OCI-LY7 (cell line): ENCODE results near the gene NOX3. TPM values are rescaled to one million over a fixed set of nuclear protein-coding genes. Genes with fewer than 3 reads are reported as not detected.

ENCODE experiments used
- BruUV-seq: library from RNA; stranded (reverse); fragments of 400-500 nt; replicated peaks from 2 replicates; lab custom pipeline; 2021; lab: Mats Ljungman, UMichigan
- CTCF ChIA-PET: fragments of 300-600 bp; sonication (Branson Sonifier 250); formaldehyde crosslinking; loops from one replicate; lab custom pipeline; 2022; ENCODE audit warnings: antibody characterized with exemption; ENCODE audit not compliant: unreplicated experiment; lab: Charles Lee
- POLR2A ChIA-PET: fragments of 300-600 bp; sonication (Branson Sonifier 250); formaldehyde crosslinking; loops from one replicate; lab custom pipeline; 2022; ENCODE audit warnings: antibody characterized with exemption; lab: Charles Lee
- DNase-seq: peaks from one replicate; pipeline ENCODE4 v3.0.0-alpha.2; 2015; ENCODE audit warnings: low spot score
- H2AFZ ChIP-seq: fragments of 200-600 bp; sonication (generic), shearing (Covaris generic); 2 replicates; pipeline ENCODE4 v1.6.1; 2014; ENCODE audit warnings: mild to moderate bottlenecking, antibody characterized with exemption, low read length, moderate library complexity
- H3K27ac ChIP-seq: fragments of 200-600 bp; sonication (generic); 2 replicates; pipeline ENCODE4 v1.5.1; 2014; ENCODE audit warnings: mixed run types, low read depth, mild to moderate bottlenecking, moderate library complexity, low read length, inconsistent platforms; ENCODE audit not compliant: poor library complexity, severe bottlenecking
- H3K36me3 ChIP-seq: fragments of 200-600 bp; sonication (generic); 2 replicates; pipeline ENCODE4 v1.6.1; 2014; ENCODE audit warnings: mild to moderate bottlenecking, antibody characterized with exemption, low read length, moderate library complexity, mixed read lengths; ENCODE audit not compliant: insufficient read depth
- H3K4me1 ChIP-seq: fragments of 200-600 bp; sonication (generic); 2 replicates; pipeline ENCODE4 v1.5.1; 2014; ENCODE audit warnings: mild to moderate bottlenecking, low read length; ENCODE audit not compliant: insufficient read depth, poor library complexity, severe bottlenecking
- H3K4me2 ChIP-seq: fragments of 200-600 bp; sonication (generic); 2 replicates; pipeline ENCODE4 v1.6.1; 2014; ENCODE audit warnings: mild to moderate bottlenecking, low read length
- H3K4me3 ChIP-seq: fragments of 200-600 bp; sonication (generic); 2 replicates; pipeline ENCODE4 v1.5.1; 2014; ENCODE audit warnings: mild to moderate bottlenecking, low read depth, low read length; ENCODE audit not compliant: poor library complexity, severe bottlenecking
- H3K79me2 ChIP-seq: fragments of 200-600 bp; sonication (generic); 2 replicates; pipeline ENCODE4 v1.6.1; 2016; ENCODE audit warnings: low read depth, mild to moderate bottlenecking, low read length, moderate library complexity, mixed read lengths; ENCODE audit not compliant: insufficient read depth
- H3K9me2 ChIP-seq: fragments of 200-600 bp; sonication (generic); 2 replicates; pipeline ENCODE4 v1.6.1; 2016; ENCODE audit warnings: mild to moderate bottlenecking, low read length, mixed read lengths; ENCODE audit not compliant: insufficient read depth
- H3K9me3 ChIP-seq: fragments of 200-600 bp; sonication (generic); 2 replicates; pipeline ENCODE4 v1.6.1; 2014; ENCODE audit warnings: mild to moderate bottlenecking, mixed run types, low read length, mixed read lengths
- H4K20me1 ChIP-seq: fragments of 200-600 bp; sonication (generic); 2 replicates; pipeline ENCODE4 v1.6.1; 2014; ENCODE audit warnings: mild to moderate bottlenecking, antibody characterized with exemption, low read length, moderate library complexity, mixed read lengths; ENCODE audit not compliant: insufficient read depth
- EZH2phosphoT487 ChIP-seq: fragments of 200-600 bp; sonication (generic); IDR thresholded peaks from 2 replicates; pipeline ENCODE4 v1.6.1; 2018; ENCODE audit warnings: low read depth, borderline replicate concordance, mild to moderate bottlenecking, mixed run types, antibody characterized with exemption, low read length, moderate library complexity, mixed read lengths
- intact Hi-C: fragments of 100-400 bp; cut with micrococcal nuclease; formaldehyde crosslinking; loops from one replicate; pipeline ENCODE4 v1.10.0; 2022; ENCODE audit not compliant: unreplicated experiment
- total RNA-seq, 2 experiments: library from RNA; depleted of rRNA in 1 of 2; stranded (reverse); fragments of >200 nt in 1 of 2; shearing (Covaris generic) in 1 of 2; gene quantifications; 2 replicates each; pipeline ENCODE4 v1.2.3, GENCODE V29; 2014 to 2022
- TF ChIP-seq, protein P1 (sequence below): fragments of 200-600 bp; sonication (generic); conservative IDR thresholded peaks from 2 replicates; pipeline ENCODE4 v1.5.1; 2014; ENCODE audit warnings: mild to moderate bottlenecking, antibody characterized with exemption, low read length, moderate library complexity, mixed read lengths

Gene NOX3
- total RNA-seq, 2 experiments from 2014 or later: 0.22 TPM; not detected in 1

DNA sequence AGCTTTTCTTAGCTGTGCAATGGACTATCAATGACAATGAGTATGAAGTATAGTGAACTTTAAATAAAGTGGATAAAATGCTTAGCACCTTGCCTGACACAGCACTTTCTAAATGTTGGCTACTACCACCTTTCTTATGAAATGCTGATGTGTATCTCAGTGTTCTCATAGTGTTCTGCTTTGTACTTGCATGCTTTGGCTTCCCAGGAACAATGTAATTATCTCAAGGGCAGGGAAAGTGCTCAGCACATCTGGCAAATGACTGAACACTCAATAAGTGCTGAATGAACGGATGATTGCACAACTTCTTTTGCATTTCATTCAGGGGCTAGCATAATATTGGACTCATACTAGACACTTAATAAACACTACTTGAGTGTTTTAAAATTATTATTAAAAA, 28.2 kb upstream of the NOX3 start:
- ChIA-PET POLR2A (interaction anchor here (0.6 kb wide), 1 partner anchor 807 kb away, joined by 4 read pairs; no protein-coding TSS in a partner anchor), CTCF (no interaction called here)
- intact Hi-C loops: no loop called here

DNA sequence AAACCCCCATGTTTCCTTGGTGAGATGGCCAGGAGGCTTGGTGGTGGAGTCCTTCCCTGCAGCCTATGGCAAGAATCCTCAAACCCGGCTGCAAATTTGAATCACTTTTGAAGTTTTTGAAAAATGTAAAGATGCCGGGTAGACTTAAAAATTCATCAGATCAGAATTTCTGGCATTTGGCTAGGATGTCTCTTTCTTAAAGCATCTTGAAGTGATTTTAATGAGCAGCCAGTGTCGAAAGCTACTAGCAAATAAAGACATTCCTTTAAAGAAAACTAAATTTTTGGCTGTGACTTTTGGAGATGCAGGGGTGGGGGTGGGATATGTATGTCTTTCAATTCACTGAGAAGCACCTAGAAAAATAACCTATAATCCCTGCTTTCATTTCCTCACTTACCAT, 25.6 kb upstream of the NOX3 start:
- ChIA-PET POLR2A (no interaction called here), CTCF (no interaction called here)
- Histone ChIP-seq H3K4me3 (no peak overlapping the region), H3K79me2 (no peaks in the 10 kb centered on the region), H3K9me2 (no peaks in the 10 kb centered on the region), H3K4me1 (no peaks in the 10 kb centered on the region), H2AFZ (no peak overlapping the region), H4K20me1 (no peaks in the 10 kb centered on the region), H3K9me3 (no peaks in the 10 kb centered on the region), H3K4me2 (no peak overlapping the region), H3K36me3 (no peaks in the 10 kb centered on the region), H3K27ac (no peak overlapping the region)
- BruUV-seq: no TSS peak
- TF ChIP-seq EZH2phosphoT487: no peak
- TF ChIP-seq, protein P1, sequence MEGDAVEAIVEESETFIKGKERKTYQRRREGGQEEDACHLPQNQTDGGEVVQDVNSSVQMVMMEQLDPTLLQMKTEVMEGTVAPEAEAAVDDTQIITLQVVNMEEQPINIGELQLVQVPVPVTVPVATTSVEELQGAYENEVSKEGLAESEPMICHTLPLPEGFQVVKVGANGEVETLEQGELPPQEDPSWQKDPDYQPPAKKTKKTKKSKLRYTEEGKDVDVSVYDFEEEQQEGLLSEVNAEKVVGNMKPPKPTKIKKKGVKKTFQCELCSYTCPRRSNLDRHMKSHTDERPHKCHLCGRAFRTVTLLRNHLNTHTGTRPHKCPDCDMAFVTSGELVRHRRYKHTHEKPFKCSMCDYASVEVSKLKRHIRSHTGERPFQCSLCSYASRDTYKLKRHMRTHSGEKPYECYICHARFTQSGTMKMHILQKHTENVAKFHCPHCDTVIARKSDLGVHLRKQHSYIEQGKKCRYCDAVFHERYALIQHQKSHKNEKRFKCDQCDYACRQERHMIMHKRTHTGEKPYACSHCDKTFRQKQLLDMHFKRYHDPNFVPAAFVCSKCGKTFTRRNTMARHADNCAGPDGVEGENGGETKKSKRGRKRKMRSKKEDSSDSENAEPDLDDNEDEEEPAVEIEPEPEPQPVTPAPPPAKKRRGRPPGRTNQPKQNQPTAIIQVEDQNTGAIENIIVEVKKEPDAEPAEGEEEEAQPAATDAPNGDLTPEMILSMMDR: no peak
- intact Hi-C loops: no loop called here
- no peak for DNase-seq

More for the DNA sequence above, 28.2 kb upstream of the NOX3 start:
- BruUV-seq: no TSS peak
- H4K20me1 ChIP-seq: no peaks in the 10 kb centered on the region
- no peaks in the 10 kb centered on the region for H3K79me2 ChIP-seq
- no peak overlapping the region for H3K27ac ChIP-seq
- H2AFZ ChIP-seq: no peak overlapping the region
- TF ChIP-seq, protein P1: no peak
- no peak for TF ChIP-seq EZH2phosphoT487
- no peaks in the 10 kb centered on the region for H3K4me1 ChIP-seq
- H3K36me3 ChIP-seq: no peaks in the 10 kb centered on the region
- no peak overlapping the region for H3K4me2 ChIP-seq
- no peaks in the 10 kb centered on the region for H3K9me3 ChIP-seq
- H3K4me3 ChIP-seq: no peak overlapping the region
- no peaks in the 10 kb centered on the region for H3K9me2 ChIP-seq
- DNase-seq: no peak

DNA sequence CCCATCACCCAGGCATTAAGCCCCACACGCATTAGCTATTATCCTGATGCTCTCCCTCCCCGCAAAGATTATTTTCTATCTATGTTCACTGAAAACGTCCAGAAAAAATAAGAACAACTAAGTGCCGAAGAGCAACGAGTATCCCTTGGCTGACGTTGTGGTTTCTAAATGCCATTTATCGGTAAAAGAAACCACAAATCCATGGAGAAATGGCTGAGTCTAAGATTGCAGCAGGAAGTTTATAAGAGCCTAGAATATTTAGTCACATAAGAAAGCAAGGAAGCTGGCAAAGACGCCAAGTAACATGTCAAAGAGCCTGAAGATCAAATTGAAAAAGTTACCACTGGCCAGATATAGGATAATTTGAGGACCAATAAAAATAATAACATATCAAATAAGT, 18.1 kb upstream of the NOX3 start:
- Histone ChIP-seq H4K20me1 (no peaks in the 10 kb centered on the region), H3K4me1 (no peaks in the 10 kb centered on the region), H3K36me3 (no peaks in the 10 kb centered on the region), H3K9me3 (peaks cover 5% of the 10 kb centered on the region; the same call in 1 of the 2 replicates), H2AFZ (no peak overlapping the region), H3K9me2 (no peaks in the 10 kb centered on the region), H3K79me2 (no peaks in the 10 kb centered on the region), H3K4me2 (no peak overlapping the region), H3K27ac (no peak overlapping the region), H3K4me3 (no peak overlapping the region)
- no peak for TF ChIP-seq EZH2phosphoT487
- TF ChIP-seq, protein P1: no peak
- BruUV-seq: no TSS peak
- ChIA-PET POLR2A (no interaction called here), CTCF (no interaction called here)
- intact Hi-C loops: no loop called here
- no peak for DNase-seq
